Smooth muscle cell of the pulmonary artery (primary cell): Measurements from ENCODE around the gene DUSP10. TPM values are rescaled to one million over a fixed set of nuclear protein-coding genes. Genes with fewer than 3 reads are reported as not detected.

Source experiments
- total RNA-seq: library from RNA; depleted of rRNA; stranded (reverse); fragments of >200 nt; gene quantifications from 2 replicates; pipeline ENCODE4 v1.2.3, GENCODE V29; 2014

DUSP10 gene
- 7.3 and 17.3 TPM in 2 replicates for total RNA-seq

GRCh38 chr1:221741703-221742554, at the start of gene DUSP10:
Gene DUSP10, minus strand, starts transcription at chr1:221742089. Its CDS starts 2,345 bp downstream, at chr1:221739744.

